ENCODE data around the gene CRIM1. TPM values are rescaled to one million over a fixed set of nuclear protein-coding genes. Genes with fewer than 3 reads are reported as not detected.

CRIM1 gene
- total RNA-seq, 1 experiment from 2014 or later: 133 TPM

- TF ChIP-seq EZH2 (IDR thresholded peaks at IDR 0.05; ENCODE audit: low read depth) (no peak), CTCF (conservative IDR thresholded peaks at IDR 0.05) (no peak)
- Histone ChIP-seq H2AFZ (no peak overlapping the region), H3K9me2 (ENCODE audit: insufficient read depth) (no peaks in the 10 kb centered on the region), H3K36me3 (ENCODE audit: low read depth) (peaks cover 62% of the 10 kb centered on the region), H3K4me1 (replicated peaks; ENCODE audit: insufficient read depth) (peaks cover 51% of the 10 kb centered on the region), H3K9me3 (ENCODE audit: insufficient read depth, low read depth) (peaks cover 3% of the 10 kb centered on the region; the same call in 1 of the 2 replicates), H3F3A (ENCODE audit: insufficient read depth, low read depth) (peaks cover 14% of the 10 kb centered on the region), H3K4me2 (peak overlapping the region; percentile 39), H3K27me3 (ENCODE audit: insufficient read depth, low read depth) (no peaks in the 10 kb centered on the region), H3K27ac (peak overlapping the region; percentile 53), H3K79me2 (ENCODE audit: low read depth) (peaks cover 7% of the 10 kb centered on the region; the same call in 1 of the 2 replicates), H4K20me1 (ENCODE audit: insufficient read depth) (no peaks in the 10 kb centered on the region), H3K4me3 (no peak overlapping the region)
- DNase-seq: no peak
- POLR2A ChIA-PET (ENCODE audit: unreplicated experiment): interaction anchor here (0.6 kb wide), 1 partner anchor 103 kb away, joined by 3 read pairs; no protein-coding TSS in a partner anchor
- no TSS peak for BruUV-seq (replicated peaks)
- intact Hi-C loops (cut with micrococcal nuclease; ENCODE audit: unreplicated experiment): loop anchor here (1.0 kb wide), 1 partner anchor 104 kb away; no protein-coding TSS in a partner anchor
- CTCF ChIA-PET: no interaction called here
These were observed 126.1 kb downstream of the CRIM1 start for GRCh38 chr2:36481709-36482108.

GRCh38 chr2:36482576-36483214 is 127.1 kb downstream of the CRIM1 start:
- intact Hi-C loops (cut with micrococcal nuclease; ENCODE audit: unreplicated experiment): loop anchor here (1.0 kb wide), 1 partner anchor 105 kb away; no protein-coding TSS in a partner anchor

GRCh38 chr2:36483290-36483689 is 127.7 kb downstream of the CRIM1 start:
- CTCF ChIA-PET: no interaction called here
- Histone ChIP-seq H3K4me1 (replicated peaks; ENCODE audit: insufficient read depth) (peaks cover 66% of the 10 kb centered on the region), H3K4me3 (no peak overlapping the region), H3K36me3 (ENCODE audit: low read depth) (peaks cover 51% of the 10 kb centered on the region), H2AFZ (no peak overlapping the region), H3K27me3 (ENCODE audit: insufficient read depth, low read depth) (no peaks in the 10 kb centered on the region), H3K9me2 (ENCODE audit: insufficient read depth) (no peaks in the 10 kb centered on the region), H3K79me2 (ENCODE audit: low read depth) (peaks cover 13% of the 10 kb centered on the region), H3K9me3 (ENCODE audit: insufficient read depth, low read depth) (no peaks in the 10 kb centered on the region), H3F3A (ENCODE audit: insufficient read depth, low read depth) (peaks cover 20% of the 10 kb centered on the region), H4K20me1 (ENCODE audit: insufficient read depth) (no peaks in the 10 kb centered on the region), H3K27ac (no peak overlapping the region), H3K4me2 (peak overlapping the region; percentile 39; the same call in 1 of the 2 replicates)
- no peak for DNase-seq
- BruUV-seq (replicated peaks): no TSS peak
- intact Hi-C loops (cut with micrococcal nuclease; ENCODE audit: unreplicated experiment): no loop called here
- POLR2A ChIA-PET (ENCODE audit: unreplicated experiment): interaction anchor here (0.6 kb wide), 1 partner anchor 505 kb away, joined by 4 read pairs; no protein-coding TSS in a partner anchor
- TF ChIP-seq CTCF (conservative IDR thresholded peaks at IDR 0.05) (no peak), EZH2 (IDR thresholded peaks at IDR 0.05; ENCODE audit: low read depth) (no peak)

More at GRCh38 chr2:36482576-36483214, 127.1 kb downstream of the CRIM1 start:
- peaks cover 52% of the 10 kb centered on the region for H3K36me3 ChIP-seq (ENCODE audit: low read depth)
- H3K4me3 ChIP-seq: no peak overlapping the region
- peak overlapping the region; percentile 39 for H3K4me2 ChIP-seq
- BruUV-seq (replicated peaks): no TSS peak
- H3K9me2 ChIP-seq (ENCODE audit: insufficient read depth): no peaks in the 10 kb centered on the region
- H3K27ac ChIP-seq: peak overlapping the region; percentile 53
- no peaks in the 10 kb centered on the region for H3K9me3 ChIP-seq (ENCODE audit: insufficient read depth, low read depth)
- POLR2A ChIA-PET (ENCODE audit: unreplicated experiment): no interaction called here
- peaks cover 7% of the 10 kb centered on the region; the same call in 1 of the 2 replicates for H3K79me2 ChIP-seq (ENCODE audit: low read depth)
- H2AFZ ChIP-seq: no peak overlapping the region
- CTCF ChIA-PET: no interaction called here
- H3F3A ChIP-seq (ENCODE audit: insufficient read depth, low read depth): peaks cover 20% of the 10 kb centered on the region
- no peaks in the 10 kb centered on the region for H3K27me3 ChIP-seq (ENCODE audit: insufficient read depth, low read depth)
- no peaks in the 10 kb centered on the region for H4K20me1 ChIP-seq (ENCODE audit: insufficient read depth)
- H3K4me1 ChIP-seq (replicated peaks; ENCODE audit: insufficient read depth): peaks cover 61% of the 10 kb centered on the region
- TF ChIP-seq EZH2 (IDR thresholded peaks at IDR 0.05; ENCODE audit: low read depth): no peak
- TF ChIP-seq CTCF (conservative IDR thresholded peaks at IDR 0.05): no peak
- peak in 1 of 2 experiments; percentile 86 for DNase-seq

Data from PC-9 (cell line).